TTC549 (cell line): ENCODE measurements around the gene CISD1.
A peak's percentile ranks its signal among the peaks of the same experiment; 100 is the strongest.
"Not testable (repeated sequence)": the region's sequence is repeated elsewhere in the genome, so short reads cannot be mapped to it uniquely, and the experiment has no call there.

ENCODE experiments used
- FAIRE-seq: peaks from 2 replicates; lab custom pipeline; 2012; peaks lifted over from hg19 to GRCh38; lab: Jason Lieb, UNC

The CISD1 gene

GRCh38 chr10:58268946-58269781 is at the start of gene CISD1:
CISD1 (plus strand) TSS chr10:58269162; CDS start chr10:58269274, 112 bp downstream.
- FAIRE-seq = peak; percentile 78

GRCh38 chr10:58219875-58220274 is 49.1 kb upstream of the CISD1 start:
- no peak for FAIRE-seq

GRCh38 chr10:58220769-58221451 is 48.1 kb upstream of the CISD1 start:
- FAIRE-seq = no peak

- FAIRE-seq = no peak
Observed at GRCh38 chr10:58225654-58226053, 43.3 kb upstream of the CISD1 start.

GRCh38 chr10:58229856-58230255 is 39.1 kb upstream of the CISD1 start:
- FAIRE-seq = not testable (repeated sequence)

GRCh38 chr10:58237014-58237834 is 31.7 kb upstream of the CISD1 start:
- FAIRE-seq = no peak

- FAIRE-seq = no peak
Observed at GRCh38 chr10:58239561-58240169, 29.3 kb upstream of the CISD1 start.

GRCh38 chr10:58240531-58240930 is 28.4 kb upstream of the CISD1 start:
- FAIRE-seq = no peak

GRCh38 chr10:58241346-58241745 is 27.6 kb upstream of the CISD1 start:
- no peak for FAIRE-seq

GRCh38 chr10:58243269-58243668 is 25.7 kb upstream of the CISD1 start:
- FAIRE-seq = no peak

- not testable (repeated sequence) for FAIRE-seq
Observed at GRCh38 chr10:58243801-58244200, 25.2 kb upstream of the CISD1 start.

- FAIRE-seq = not testable (repeated sequence)
Observed at GRCh38 chr10:58244242-58244641, 24.7 kb upstream of the CISD1 start.

GRCh38 chr10:58244666-58245065 is 24.3 kb upstream of the CISD1 start:
- FAIRE-seq = not testable (repeated sequence)

GRCh38 chr10:58253184-58253583 is 15.8 kb upstream of the CISD1 start:
- FAIRE-seq = no peak

GRCh38 chr10:58254644-58255043 is 14.3 kb upstream of the CISD1 start:
- FAIRE-seq = no peak

- not testable (repeated sequence) for FAIRE-seq
Observed at GRCh38 chr10:58256013-58256780, 12.8 kb upstream of the CISD1 start.

- no peak for FAIRE-seq
Observed at GRCh38 chr10:58258977-58259692, 9.8 kb upstream of the CISD1 start.

- no peak for FAIRE-seq
Observed at GRCh38 chr10:58260334-58260733, 8.6 kb upstream of the CISD1 start.

- no peak for FAIRE-seq
Observed at GRCh38 chr10:58262766-58263165, 6.2 kb upstream of the CISD1 start.

GRCh38 chr10:58264780-58265179 is 4.2 kb upstream of the CISD1 start:
- no peak for FAIRE-seq

- no peak for FAIRE-seq
Observed at GRCh38 chr10:58265249-58265648, 3.7 kb upstream of the CISD1 start.
